Measurements from ENCODE around the gene NHERF1.

DNA sequence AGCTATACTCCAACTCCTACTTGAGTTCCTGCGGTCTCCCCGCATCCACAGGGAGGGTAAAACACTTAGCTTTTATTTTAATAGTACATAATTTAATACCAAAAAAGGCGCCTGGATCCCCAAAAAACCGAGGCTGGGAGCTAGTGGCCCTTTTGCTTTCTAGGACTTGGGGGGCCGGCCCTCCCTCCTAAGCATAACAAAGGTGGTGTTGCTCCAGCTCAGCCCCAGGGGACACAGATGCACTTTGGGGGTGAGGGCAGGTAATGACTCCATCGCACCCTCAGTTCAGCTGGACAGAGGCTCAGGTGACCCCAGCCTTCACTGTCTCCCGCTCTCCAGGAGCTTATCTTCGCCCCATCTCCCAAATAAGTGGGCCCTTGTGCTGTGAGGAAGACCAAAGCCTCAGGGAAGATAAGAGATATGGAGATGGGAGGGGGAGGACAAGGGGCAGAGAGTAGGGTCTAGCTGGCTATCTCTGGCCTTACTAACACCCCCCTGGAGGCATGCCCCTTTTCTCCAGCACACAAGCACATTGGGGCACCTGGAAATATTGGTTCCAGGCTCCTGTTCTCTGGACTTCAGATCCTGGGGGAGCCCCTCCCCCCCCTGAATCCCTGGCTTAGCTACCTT is 2.8 kb upstream of the NHERF1 start:
- TF ChIP-seq, protein P1, sequence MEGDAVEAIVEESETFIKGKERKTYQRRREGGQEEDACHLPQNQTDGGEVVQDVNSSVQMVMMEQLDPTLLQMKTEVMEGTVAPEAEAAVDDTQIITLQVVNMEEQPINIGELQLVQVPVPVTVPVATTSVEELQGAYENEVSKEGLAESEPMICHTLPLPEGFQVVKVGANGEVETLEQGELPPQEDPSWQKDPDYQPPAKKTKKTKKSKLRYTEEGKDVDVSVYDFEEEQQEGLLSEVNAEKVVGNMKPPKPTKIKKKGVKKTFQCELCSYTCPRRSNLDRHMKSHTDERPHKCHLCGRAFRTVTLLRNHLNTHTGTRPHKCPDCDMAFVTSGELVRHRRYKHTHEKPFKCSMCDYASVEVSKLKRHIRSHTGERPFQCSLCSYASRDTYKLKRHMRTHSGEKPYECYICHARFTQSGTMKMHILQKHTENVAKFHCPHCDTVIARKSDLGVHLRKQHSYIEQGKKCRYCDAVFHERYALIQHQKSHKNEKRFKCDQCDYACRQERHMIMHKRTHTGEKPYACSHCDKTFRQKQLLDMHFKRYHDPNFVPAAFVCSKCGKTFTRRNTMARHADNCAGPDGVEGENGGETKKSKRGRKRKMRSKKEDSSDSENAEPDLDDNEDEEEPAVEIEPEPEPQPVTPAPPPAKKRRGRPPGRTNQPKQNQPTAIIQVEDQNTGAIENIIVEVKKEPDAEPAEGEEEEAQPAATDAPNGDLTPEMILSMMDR (IDR thresholded peaks at IDR 0.05): no peak
- TF ChIP-seq, protein P2, sequence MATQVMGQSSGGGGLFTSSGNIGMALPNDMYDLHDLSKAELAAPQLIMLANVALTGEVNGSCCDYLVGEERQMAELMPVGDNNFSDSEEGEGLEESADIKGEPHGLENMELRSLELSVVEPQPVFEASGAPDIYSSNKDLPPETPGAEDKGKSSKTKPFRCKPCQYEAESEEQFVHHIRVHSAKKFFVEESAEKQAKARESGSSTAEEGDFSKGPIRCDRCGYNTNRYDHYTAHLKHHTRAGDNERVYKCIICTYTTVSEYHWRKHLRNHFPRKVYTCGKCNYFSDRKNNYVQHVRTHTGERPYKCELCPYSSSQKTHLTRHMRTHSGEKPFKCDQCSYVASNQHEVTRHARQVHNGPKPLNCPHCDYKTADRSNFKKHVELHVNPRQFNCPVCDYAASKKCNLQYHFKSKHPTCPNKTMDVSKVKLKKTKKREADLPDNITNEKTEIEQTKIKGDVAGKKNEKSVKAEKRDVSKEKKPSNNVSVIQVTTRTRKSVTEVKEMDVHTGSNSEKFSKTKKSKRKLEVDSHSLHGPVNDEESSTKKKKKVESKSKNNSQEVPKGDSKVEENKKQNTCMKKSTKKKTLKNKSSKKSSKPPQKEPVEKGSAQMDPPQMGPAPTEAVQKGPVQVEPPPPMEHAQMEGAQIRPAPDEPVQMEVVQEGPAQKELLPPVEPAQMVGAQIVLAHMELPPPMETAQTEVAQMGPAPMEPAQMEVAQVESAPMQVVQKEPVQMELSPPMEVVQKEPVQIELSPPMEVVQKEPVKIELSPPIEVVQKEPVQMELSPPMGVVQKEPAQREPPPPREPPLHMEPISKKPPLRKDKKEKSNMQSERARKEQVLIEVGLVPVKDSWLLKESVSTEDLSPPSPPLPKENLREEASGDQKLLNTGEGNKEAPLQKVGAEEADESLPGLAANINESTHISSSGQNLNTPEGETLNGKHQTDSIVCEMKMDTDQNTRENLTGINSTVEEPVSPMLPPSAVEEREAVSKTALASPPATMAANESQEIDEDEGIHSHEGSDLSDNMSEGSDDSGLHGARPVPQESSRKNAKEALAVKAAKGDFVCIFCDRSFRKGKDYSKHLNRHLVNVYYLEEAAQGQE (IDR thresholded peaks at IDR 0.05; ENCODE audit: insufficient read depth in 1 of 2, low read depth in 2 of 2, low read length in 1 of 2): no peak
- TF ChIP-seq SIN3A (IDR thresholded peaks at IDR 0.05; ENCODE audit: borderline replicate concordance, insufficient read depth, low read depth, low read length) (no peak), TCF7L2 (IDR thresholded peaks at IDR 0.05; ENCODE audit: low read depth, low read length) (no peak)
